Right ventricle myocardium superior (tissue), 1 donor: Measurements from ENCODE around the gene TCN1. TPM values are rescaled to one million over a fixed set of nuclear protein-coding genes. Genes with fewer than 3 reads are reported as not detected.
A peak's percentile ranks its signal among the peaks of the same experiment; 100 is the strongest.
"Not testable (repeated sequence)": the region's sequence is repeated elsewhere in the genome, so short reads cannot be mapped to it uniquely, and the experiment has no call there.

Experiments
- ATAC-seq: fragments of 200-7000 bp; cut with Tn5 transposase; one replicate; pipeline ENCODE4 v1.9.1; 2020; ENCODE audit warnings: mild to moderate bottlenecking; ENCODE audit not compliant: poor library complexity
- DNase-seq: peaks from one replicate; pipeline ENCODE4 v3.0.0-alpha.2; 2020
- intact Hi-C: fragments of 100-400 bp; cut with DNase I; formaldehyde crosslinking; loops from one replicate; pipeline ENCODE4 v1.11.2; 2022
- long read RNA-seq: library from polyadenylated mRNA; unstranded; transcript quantifications from one replicate; pipeline ENCODE4 v2.0.0, GENCODE V29; 2021
- total RNA-seq: library from RNA; stranded (reverse); fragmentation: NEBNext Ultra II Directional; extraction: Animal tissue kit (Norgen Biotek cat#: 25700); gene quantifications from one replicate; pipeline ENCODE4 v1.2.1, GENCODE V29; 2021
- donor health status: DM: no; HTN: yes; CAD: no; lungs with severe emphysema.

The TCN1 gene, protein sequence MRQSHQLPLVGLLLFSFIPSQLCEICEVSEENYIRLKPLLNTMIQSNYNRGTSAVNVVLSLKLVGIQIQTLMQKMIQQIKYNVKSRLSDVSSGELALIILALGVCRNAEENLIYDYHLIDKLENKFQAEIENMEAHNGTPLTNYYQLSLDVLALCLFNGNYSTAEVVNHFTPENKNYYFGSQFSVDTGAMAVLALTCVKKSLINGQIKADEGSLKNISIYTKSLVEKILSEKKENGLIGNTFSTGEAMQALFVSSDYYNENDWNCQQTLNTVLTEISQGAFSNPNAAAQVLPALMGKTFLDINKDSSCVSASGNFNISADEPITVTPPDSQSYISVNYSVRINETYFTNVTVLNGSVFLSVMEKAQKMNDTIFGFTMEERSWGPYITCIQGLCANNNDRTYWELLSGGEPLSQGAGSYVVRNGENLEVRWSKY
- not detected for total RNA-seq
- long read RNA-seq: 0 reads

- intact Hi-C loops: no loop called here
- ATAC-seq (no peak), DNase-seq (no peak)
These were observed at the start of gene TCN1 for GRCh38 chr11:59866397-59866796. Gene TCN1, minus strand, starts transcription at chr11:59866487. Its CDS starts 17 bp downstream, at chr11:59866470.

DNA sequence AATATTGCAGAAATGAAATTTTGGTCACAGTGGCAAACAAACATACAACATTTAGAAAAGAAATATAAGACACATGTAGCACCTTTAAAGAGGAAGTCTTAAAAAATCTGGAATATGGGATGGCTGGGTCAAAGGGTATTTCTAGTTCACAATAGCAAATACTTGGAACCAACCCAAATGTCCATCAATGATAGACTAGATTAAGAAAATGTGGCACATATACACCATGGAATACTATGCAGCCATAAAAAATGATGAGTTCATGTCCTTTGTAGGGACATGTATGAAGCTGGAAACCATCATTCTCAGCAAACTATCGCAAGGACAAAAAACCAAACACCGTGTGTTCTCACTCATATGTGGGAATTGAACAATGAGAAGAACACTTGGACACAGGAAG lies 37.3 kb upstream of the TCN1 start:
- DNase-seq, ATAC-seq, intact Hi-C loops: not testable (repeated sequence)

DNA sequence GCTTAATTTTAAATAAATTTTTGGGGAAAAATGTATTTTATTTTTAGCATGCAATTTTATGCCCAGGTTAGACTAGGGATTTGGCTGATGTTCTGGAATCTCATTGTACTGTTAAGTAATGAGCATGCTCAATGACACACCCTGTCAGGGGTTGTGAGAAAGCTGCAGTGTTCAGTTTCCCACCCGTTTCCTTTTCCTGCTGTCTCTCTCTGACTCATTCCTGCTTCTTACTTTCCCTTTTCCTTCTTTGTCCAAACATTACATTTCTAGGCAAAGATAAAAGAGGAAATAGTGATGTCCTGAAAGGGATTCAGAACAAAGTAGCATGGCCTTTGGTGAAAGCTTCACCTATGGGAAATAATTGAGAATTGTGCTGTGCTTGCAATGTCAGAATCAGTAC lies 35.0 kb upstream of the TCN1 start:
- DNase-seq: no peak
- intact Hi-C loops: no loop called here
- peak; percentile 36 for ATAC-seq

DNA sequence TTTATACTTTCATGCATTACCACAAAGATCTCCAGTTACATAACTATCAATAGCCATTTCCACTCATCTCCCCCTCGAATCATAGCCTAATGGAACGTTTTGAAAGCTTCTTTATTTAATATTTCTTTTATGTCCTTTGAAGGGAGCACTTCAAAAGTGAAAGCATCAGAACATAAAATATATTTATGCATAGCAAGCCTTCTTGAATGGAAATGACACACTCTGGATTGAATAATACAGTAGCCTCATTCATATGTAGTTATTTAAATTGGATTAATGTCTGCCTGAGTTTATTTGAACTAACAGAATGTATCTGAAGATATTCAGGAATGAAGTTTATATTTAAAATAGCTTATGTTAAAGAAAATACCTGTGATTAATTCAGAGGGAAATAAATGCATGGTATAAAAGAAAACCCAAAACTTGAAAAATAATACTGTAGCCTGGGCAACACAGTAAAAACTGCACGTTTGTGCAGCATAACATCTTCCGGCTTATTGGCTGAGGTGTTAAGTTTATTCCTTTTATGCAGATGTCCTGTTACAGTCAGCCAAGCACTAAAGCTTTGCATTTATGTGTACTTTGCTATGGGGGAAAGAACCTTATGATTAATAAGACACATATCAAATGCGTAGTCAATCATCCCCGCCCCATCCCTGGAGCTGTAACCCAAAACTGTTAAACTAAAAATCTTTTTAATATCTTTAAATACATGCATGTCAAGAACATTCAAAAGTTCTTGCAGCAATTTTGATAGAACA lies 34.3 kb upstream of the TCN1 start:
- intact Hi-C loops: no loop called here
- no peak for ATAC-seq

DNA sequence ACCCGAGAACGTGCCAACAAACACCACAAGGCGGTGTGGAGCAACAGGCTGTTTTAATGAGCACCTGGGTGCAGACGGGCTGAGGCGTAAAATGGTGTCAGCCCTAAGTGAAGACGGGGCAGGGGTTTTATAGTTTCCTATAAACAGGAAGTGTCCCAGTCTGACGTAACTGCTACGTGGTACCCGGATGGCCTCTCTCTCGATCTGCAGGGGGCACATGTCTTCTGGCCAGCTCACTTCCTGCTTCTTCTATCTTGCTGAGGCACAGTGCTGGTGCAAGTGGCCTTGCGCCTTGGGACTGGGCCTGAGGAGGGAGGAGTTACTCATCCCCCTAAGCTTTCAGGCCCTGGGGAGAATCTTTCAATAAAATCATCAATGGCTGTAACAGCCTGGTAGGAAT lies 33.2 kb upstream of the TCN1 start:
- ATAC-seq (no peak), DNase-seq (no peak)
- intact Hi-C loops: no loop called here

More for the DNA sequence above, 34.3 kb upstream of the TCN1 start:
- DNase-seq: no peak

DNA sequence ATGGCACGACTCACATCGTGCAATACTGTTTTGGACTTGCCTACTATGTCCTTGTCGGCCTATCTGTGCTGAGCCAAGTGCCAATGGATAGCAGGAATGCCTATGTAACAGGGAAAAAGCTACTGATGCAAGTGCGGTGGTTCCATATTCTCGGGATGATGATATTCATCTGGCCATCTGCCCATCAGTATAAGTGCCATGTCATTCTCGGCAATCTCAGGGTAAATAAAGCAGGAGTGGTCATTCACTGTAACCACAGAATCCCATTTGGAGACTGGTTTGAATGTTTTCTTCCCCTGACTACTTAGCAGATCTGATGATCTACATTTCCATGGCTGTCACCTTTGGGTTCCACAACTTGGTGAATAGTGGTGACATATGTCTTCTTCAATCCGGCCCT lies 32.4 kb upstream of the TCN1 start:
- ATAC-seq: no peak

DNA sequence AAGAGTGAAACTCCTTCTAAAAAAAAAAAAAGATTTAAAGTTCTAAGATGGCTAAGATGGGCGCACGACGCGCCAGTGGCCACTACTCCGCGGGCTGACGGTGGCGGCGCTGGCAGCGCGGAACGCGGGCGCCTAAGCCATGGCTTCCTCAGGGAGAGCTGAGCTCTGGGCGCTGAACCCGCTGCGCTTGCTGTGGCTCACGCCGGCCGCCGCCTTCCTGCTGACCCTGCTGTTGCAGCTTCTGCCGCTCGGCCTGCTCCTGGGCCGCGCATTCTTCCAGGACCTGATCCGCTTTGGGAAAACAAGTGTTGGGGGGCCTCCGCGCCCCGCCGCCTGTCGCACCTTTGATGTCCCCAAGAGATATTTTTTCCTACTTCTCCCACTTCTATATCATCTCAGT lies 31.8 kb upstream of the TCN1 start:
- intact Hi-C loops: no loop called here
- ATAC-seq: no peak
- DNase-seq: no peak

More for the DNA sequence above, 32.4 kb upstream of the TCN1 start:
- no peak for DNase-seq
- intact Hi-C loops: no loop called here

GRCh38 chr11:59894616-59895015 lies 28.3 kb upstream of the TCN1 start:
- intact Hi-C loops: no loop called here
- DNase-seq: no peak
- no peak for ATAC-seq

- no peak for ATAC-seq
- intact Hi-C loops: no loop called here
- no peak for DNase-seq
These were observed 25.5 kb upstream of the TCN1 start for GRCh38 chr11:59891781-59892181.

DNA sequence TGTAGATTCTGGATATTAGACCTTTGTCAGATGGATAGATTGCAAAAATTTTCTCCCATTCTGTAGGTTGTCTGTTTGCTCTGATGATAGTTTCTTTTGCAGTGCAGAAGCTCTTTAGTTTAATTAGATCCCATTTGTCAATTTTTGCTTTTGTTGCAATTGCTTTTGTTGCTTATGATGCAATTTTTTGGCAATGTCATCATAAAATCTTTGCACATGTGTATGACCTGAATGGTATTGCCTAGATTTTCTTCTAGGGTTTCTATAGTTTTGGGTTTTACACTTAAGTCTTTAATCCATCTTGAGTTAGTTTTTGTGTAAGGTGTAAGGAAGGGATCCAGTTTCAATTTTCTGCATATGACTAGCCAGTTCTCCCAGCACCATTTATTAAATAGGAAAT lies 20.9 kb upstream of the TCN1 start:
- DNase-seq, intact Hi-C loops, ATAC-seq: not testable (repeated sequence)

DNA sequence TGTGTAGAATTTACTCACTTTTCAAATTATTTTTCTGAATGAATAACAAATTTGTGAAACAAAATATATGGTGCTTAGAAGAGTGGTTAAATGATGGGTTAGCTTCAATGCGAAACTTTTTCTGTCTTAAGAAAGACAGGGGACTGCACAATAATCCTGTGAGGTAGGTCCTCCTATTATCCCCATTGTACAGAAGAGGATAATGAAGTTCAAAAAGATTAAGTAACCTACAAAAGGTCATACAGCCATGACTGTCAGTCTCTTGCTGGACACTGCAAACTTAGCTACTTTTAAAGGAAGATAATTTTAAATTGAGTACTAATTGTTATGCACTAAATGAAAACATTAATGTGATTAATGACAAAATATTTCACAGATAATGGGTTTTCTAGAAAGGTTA lies 17.3 kb upstream of the TCN1 start:
- ATAC-seq (no peak), DNase-seq (no peak)
- intact Hi-C loops: no loop called here

DNA sequence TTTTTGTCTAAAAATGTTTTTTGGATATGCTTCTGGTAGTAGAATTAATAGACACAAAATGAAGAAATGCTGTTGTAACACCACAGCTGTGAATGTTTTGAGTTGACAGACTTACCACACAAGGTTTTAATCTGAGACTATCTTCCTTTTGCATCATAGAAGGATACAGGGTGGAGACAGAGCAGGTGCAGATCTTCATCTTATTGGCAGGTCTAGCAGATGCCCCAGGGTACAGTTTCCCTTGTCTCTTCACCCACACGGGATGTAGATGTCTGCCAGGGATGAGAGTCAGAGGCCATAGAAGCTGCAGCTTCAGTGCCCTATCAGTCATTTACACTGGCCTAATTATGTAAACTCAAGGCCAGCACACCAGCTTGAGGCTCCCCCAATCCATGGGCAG lies 13.3 kb upstream of the TCN1 start:
- no peak for ATAC-seq
- intact Hi-C loops: no loop called here
- DNase-seq: no peak

GRCh38 chr11:59878575-59878974 lies 12.3 kb upstream of the TCN1 start, which contains the start of gene OOSP3:
Gene OOSP3, plus strand, starts transcription at chr11:59878782. Its CDS starts 27 bp downstream, at chr11:59878809.
- DNase-seq (no peak), ATAC-seq (no peak)
- intact Hi-C loops: no loop called here

GRCh38 chr11:59877784-59878183 lies 11.5 kb upstream of the TCN1 start:
- intact Hi-C loops: no loop called here
- ATAC-seq (no peak), DNase-seq (no peak)

DNA sequence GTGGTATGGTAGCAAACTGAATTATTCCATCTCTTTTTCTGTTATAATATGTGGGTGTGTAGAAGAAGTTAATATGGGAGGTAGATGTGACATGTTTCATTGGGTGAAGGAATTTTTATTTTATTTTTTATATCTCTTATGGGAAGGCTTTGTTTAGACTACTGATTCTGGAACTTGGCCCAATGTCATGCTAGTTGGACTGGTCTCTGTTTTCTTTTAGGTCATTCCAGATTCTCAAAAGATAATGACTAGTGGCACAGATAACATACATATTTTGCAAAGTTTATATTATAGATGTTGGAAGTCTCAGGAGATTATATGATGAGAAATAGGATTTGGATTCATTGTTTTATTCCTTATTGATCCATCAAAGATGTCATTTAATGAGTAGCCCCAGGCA lies 11.0 kb upstream of the TCN1 start:
- DNase-seq: no peak
- intact Hi-C loops: no loop called here

GRCh38 chr11:59875856-59876519 lies 9.7 kb upstream of the TCN1 start:
- intact Hi-C loops: no loop called here
- DNase-seq (no peak), ATAC-seq (no peak)

More for the DNA sequence above, 11.0 kb upstream of the TCN1 start:
- ATAC-seq: no peak

DNA sequence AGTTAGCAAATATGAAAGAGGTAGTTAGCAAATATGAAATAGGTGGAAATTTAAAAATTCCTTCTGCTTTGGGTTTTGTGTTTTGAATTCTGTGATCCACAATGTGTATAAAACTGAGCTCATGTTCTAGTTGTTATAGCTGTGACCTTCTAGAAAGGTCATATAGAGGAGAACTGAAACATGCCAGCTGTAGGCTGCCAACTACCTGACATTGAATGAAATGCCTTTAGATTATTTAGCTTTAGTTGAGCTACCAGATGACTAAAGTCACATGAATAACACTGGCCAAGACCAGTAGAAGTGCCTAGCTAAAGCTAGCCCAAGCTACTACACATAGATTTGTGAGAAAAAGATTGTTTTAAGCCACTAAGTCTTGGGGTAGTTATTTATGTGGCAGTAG lies 5.8 kb upstream of the TCN1 start:
- intact Hi-C loops: no loop called here
- DNase-seq (no peak), ATAC-seq (no peak)

- no peak for ATAC-seq
- intact Hi-C loops: no loop called here
- no peak for DNase-seq
These were observed 1.7 kb upstream of the TCN1 start for GRCh38 chr11:59867946-59868345.

DNA sequence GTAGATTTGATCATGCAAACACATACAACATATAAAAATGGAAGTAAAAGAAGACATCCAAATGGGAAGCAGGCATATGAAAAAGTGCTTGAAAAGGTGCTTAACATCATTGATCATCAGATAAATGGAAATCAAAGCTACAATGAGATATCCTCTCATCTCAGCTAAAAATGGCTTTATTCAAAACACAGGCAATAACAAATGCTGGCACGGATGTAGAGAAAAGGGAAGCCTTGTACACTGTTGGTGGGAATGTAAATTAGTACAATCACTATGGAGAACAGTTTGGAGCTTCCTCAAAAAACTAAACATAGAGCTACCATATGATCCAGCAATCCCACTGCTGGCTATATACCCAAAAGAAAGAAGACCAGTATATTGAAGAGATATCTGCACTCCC lies 549 bp upstream of the TCN1 start:
- ATAC-seq (no peak), DNase-seq (no peak)
- intact Hi-C loops: no loop called here
